HG03025 (cell line): ENCODE data around the gene FASTK.

Experiments used
- ATAC-seq: cut with Tn5 transposase; IDR thresholded peaks from one replicate; pipeline ENCODE4 v1.9.1; 2021; ENCODE audit warnings: mild to moderate bottlenecking, moderate library complexity; ENCODE audit not compliant: unreplicated experiment, low FRiP score

FASTK gene

DNA sequence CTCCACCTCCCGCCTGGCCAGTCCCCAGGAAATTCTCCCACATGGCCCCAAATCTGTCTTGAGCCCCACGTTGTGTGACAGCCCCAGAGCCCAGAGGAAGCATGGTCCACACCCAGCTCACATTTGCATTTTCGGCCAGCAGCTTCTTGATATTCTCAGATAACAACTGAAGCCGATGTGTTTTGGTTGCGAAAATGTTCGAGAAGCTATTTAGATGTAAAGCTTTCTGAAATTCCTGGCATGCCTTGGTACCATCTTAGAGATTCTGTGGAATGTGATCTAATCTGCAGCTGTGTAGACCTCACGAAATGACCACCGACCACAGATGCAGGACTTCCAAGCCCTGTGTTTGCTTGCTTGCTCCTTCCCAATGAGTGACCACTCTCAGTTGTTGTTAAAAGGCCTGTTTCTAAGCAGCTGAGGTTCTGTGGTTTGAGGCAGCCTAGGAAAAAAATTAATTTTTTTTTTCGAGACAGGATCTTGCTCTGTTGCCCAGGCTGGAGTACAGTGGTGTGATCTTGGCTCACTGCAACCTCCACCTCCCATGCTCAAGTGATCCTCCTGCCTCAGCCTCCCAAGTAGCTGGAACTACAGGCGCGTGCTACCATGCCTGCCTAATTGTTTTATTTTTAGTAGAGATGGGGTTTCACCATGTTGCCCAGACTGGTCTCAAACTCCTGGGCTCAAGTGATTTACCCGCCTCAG, 12.4 kb downstream of the FASTK start:
- no peak for ATAC-seq

DNA sequence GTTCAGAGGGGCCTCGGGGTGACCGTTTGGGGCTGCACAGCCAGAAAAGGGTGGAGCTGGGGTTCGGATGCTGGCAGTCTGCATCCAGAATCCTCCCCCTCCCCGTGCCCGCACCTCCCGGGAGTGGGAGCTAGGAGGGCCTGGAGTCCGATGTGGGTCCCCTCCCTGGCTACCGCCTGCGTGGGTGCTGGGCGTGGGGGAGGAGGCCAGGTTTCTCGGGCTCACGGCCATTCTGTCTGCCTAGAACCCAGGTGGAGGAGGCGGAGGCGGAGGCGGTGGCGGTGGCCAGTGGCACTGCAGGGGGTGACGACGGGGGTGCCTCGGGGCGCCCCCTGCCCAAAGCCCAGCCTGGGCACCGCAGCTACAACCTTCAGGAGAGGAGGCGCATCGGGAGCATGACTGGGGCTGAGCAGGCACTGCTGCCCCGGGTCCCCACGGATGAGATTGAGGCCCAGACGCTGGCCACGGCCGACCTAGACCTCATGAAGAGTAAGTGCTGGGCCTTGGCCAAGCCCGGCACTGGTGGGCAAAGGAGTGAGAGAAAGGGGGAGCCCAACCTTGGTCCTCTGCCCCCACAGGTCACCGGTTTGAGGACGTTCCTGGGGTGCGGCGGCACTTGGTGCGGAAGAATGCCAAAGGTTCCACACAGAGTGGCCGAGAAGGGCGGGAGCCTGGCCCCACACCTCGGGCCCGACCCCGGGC, 14.2 kb downstream of the FASTK start:
- ATAC-seq: no peak

- ATAC-seq: no peak
Observed at GRCh38 chr7:151065516-151065915, 15.1 kb downstream of the FASTK start.

- no peak for ATAC-seq
Observed at GRCh38 chr7:151064993-151065392, 15.6 kb downstream of the FASTK start.

GRCh38 chr7:151064454-151064853, 16.2 kb downstream of the FASTK start:
- ATAC-seq: no peak

- ATAC-seq: no peak
Observed at GRCh38 chr7:151063212-151063561, 17.4 kb downstream of the FASTK start.

- no peak for ATAC-seq
Observed at GRCh38 chr7:151062399-151063211, 18.0 kb downstream of the FASTK start.

DNA sequence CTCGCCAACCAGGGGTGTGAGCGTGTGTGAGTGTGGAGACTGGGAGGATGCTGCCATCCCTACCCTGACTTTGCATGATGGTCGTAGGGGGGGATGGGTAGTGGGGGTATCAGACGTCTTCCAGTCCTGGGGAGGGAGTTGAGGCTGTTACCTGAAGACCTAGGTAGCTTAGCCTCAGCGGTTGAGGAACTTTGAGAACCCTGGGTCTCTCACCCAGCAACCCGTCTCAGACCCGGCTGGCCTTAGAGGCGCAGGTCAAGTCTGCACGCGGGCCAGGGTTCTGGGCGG, 18.6 kb downstream of the FASTK start:
- ATAC-seq: no peak

DNA sequence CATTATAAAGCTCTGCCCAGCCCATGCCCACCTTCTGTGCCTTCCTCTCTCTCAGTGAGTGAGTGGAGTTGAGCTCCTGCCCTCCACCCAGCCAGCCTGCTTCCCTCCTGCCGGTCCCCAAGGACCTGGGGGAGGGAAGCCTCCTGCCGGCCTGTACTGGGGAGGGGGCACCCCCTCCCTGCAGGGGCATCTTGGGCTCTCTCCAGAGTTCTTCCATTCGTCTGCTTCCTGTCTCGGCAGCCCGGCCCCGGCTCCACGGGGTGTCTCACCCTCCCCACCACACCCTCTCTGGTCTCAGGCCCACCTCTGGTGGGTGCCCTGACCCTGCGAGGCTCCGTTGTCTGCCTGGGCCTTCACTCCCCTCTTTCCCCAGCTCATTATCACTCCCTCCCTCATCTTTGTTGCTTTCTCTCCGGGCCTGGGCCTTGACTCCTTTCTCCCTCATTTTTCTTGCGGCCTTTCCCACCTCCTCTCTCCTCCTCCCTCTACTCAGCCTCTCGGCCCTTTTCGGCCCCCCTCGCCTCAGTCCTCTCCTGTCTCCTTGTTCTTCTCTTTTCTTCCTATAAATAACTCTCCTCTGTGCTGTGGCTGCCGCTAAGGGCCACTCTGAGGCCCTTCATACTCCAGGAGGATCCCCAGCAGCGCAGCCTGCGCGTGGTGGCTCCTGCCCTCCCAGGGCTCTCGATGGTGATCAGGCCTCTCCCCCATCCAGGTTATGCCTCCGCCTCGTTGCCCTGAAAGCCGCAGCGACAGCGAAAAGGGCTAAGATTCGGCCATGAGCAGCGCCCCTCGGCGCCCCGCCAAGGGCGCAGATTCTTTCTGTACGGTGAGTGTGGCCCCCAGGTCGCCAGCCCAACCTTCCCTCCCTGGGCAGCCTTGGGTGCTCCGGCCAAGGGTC, 19.1 kb downstream of the FASTK start:
- no peak for ATAC-seq

DNA sequence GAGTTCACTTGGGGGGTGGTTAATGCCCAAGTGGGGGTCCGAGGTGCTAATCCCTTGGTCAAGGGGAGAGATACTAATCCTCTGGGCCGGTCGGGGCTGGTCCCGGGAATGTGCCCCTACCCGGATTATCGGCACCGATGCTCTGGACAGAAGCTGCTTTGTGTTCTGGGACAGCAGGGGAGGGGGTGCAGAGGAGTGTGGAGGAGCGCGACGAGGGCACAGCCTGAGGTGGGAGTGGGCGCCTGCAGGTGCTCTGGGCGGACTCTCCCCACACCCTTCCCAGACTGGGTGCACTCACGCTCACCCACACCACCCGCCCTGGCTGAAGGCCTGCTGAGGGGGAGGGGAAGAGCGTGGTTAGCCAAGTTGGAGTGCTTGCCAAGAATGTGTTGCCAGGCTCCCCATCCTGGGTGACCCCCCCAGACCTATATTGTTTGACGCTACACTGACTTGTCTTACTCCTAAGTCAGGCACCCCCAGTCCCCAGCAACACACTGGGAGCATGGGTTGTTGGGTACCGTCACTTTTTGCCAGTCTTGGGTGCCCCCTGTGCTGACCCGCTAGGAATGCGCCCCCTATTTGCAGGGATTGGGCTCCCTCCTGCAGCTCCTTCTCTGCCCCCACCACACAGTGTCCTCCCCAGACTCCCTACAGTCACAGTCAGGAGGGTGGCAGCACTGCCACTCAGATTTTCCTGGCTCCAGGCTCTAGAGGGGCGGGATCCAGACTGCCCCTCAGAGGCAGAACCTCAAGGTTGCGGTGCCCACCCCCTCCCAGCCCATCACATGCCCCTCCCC, 20.0 kb downstream of the FASTK start:
- no peak for ATAC-seq

GRCh38 chr7:151060113-151060415, 20.5 kb downstream of the FASTK start:
- ATAC-seq: no peak

GRCh38 chr7:151059367-151060112, 21.1 kb downstream of the FASTK start, which contains the start of gene SLC4A2:
Gene SLC4A2, plus strand, starts transcription at chr7:151059589. Its CDS starts 2,399 bp downstream, at chr7:151061988.
- ATAC-seq: no peak

DNA sequence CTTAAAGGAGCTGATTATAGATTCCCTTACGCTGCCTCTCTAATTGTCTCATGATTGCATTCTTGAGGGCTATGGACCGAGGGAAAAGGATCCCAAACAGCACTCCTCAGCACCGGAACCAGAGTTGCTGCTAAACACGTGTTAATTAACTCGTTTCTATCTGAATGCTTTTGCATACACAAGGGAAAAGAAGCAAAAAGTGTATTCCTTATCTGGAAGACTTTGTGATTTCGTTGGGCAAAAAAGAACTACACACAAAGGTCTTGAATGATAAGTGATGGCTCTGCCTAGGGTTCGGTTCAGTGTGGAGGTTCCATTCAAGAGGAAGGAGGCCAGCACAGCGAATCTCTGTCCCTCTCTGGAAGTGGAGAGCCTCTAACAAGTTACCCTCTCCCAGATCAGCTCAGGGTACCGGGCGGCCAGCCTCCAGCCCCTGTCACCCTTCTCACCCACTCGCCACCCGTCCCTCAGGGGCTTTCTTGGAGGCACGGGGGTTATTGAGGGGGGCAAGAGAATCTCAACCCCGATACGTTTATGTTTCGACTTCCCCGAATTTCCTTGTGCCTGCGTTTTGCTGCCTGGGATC, 21.7 kb downstream of the FASTK start:
- ATAC-seq: no peak

DNA sequence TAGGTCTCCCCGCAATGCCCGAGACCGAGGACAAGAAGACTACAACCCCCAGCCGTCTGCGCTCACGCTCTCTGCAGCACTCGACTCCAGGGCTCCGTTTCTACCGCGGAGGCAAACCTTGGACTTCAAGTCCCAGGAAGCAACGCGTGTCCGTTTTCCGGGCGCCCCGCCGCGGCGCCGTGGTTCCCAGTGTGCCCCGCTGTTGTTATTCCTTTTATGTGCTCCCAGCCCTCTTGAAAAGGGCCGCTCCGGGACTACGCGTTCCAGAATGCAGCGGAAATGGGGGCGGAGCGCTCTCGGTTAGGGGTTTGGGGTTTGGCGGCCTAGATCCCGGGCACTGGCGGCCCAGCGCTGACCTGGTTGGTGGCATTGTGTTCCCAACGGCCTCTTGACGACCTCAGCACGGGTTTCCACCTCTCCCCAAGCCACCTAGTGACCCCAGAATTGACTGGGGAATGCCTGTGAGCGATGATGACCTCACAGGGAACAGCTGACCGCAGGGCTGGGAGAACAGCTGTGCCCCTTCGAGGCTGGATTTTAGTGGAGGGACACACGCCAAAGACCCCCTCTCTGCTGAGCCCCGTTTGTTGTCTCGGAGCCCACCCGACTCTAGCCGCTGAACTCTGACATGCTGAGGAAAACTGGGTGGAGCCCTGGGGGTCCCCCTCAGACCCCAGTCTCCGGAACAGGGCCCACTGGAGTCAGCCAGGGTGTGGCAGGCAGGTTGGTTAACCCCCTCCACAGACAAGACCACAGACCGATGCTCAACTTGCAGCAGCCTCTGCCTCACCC, 22.4 kb downstream of the FASTK start:
- ATAC-seq: peak; percentile 84

DNA sequence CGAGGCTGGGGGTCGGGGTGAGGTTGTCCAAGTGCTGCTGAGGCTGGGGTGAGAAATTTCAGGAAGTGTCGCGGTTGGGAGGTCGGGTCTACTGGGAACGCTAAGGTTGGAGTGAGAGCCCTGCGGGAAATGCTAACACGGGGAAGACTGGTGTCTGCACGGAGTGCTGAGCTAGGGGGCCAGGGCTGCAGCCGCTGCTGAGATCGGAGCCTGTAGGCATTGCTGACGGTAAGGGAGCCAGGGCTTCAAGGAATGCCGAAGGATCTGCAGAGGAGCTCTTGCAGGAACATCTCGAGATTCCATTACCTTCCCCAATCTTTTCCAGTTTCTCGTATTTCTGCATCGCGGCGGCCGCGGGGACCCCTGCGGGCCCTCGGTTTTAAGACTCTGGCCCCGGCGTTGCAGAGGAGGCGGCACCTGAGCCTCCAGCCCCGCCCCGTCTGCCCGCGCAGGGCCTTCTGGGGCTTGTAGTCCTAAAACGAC, 23.1 kb downstream of the FASTK start, which contains the start of gene CDK5:
TSS of gene CDK5 (minus strand) at position 392 of the 483 bp plus-strand sequence. CDS start at position 343, 49 bp downstream.
- ATAC-seq: peak; percentile 5

GRCh38 chr7:151056666-151057505, 23.7 kb downstream of the FASTK start:
- ATAC-seq: no peak

- no peak for ATAC-seq
Observed at GRCh38 chr7:151056283-151056665, 24.3 kb downstream of the FASTK start.
